DND-41 (cell line): ENCODE data around the gene ANO2.

Source experiments
- ATAC-seq: fragments of 200-7000 bp; cut with Tn5 transposase; 3 replicates; pipeline ENCODE4 v1.9.1; 2021; ENCODE audit warnings: low read depth; ENCODE audit not compliant: insufficient read depth
- DNase-seq: peaks from one replicate; pipeline ENCODE4 v3.0.0-alpha.2; 2020
- H2AFZ ChIP-seq: 2 replicates; pipeline ENCODE4 v1.6.0; 2012; ENCODE audit warnings: low read depth, low read length
- H3K27ac ChIP-seq: 2 replicates; pipeline ENCODE4 v1.5.1; 2012; ENCODE audit warnings: low read length, inconsistent platforms
- H3K27me3 ChIP-seq: fragments of 200-600 bp; sonication (generic); 2 replicates; pipeline ENCODE4 v1.6.0; 2012; ENCODE audit warnings: low read length, mild to moderate bottlenecking, inconsistent platforms; ENCODE audit not compliant: insufficient read depth, poor library complexity
- H3K36me3 ChIP-seq: 2 replicates; pipeline ENCODE4 v1.5.1; 2012; ENCODE audit warnings: low read length, inconsistent platforms; ENCODE audit not compliant: insufficient read depth
- H3K4me1 ChIP-seq: 2 replicates; pipeline ENCODE4 v1.5.1; 2012; ENCODE audit warnings: mild to moderate bottlenecking, low read length; ENCODE audit not compliant: insufficient read depth
- H3K4me2 ChIP-seq: 2 replicates; pipeline ENCODE4 v1.6.0; 2012; ENCODE audit warnings: mild to moderate bottlenecking, moderate library complexity, low read length, inconsistent platforms; ENCODE audit not compliant: insufficient read depth
- H3K4me3 ChIP-seq, 2 experiments: fragments of 200-600 bp in 1 of 2; shearing (Covaris generic) in 1 of 2; 2 replicates each; pipeline ENCODE4 v1.5.1; 2012 to 2016; ENCODE audit warnings: inconsistent platforms in 2 of 2, low read length in 2 of 2, mild to moderate bottlenecking in 2 of 2, low read depth in 1 of 2, moderate library complexity in 1 of 2
- H3K79me2 ChIP-seq: 2 replicates; pipeline ENCODE4 v1.6.0; 2012; ENCODE audit warnings: low read length, inconsistent platforms; ENCODE audit not compliant: insufficient read depth
- H3K9ac ChIP-seq: 2 replicates; pipeline ENCODE4 v1.6.0; 2012; ENCODE audit warnings: low read depth, mild to moderate bottlenecking, inconsistent platforms, low read length, moderate library complexity
- H3K9me3 ChIP-seq: 2 replicates; pipeline ENCODE4 v1.5.1; 2012; ENCODE audit warnings: low read length, moderate library complexity, mild to moderate bottlenecking, inconsistent platforms; ENCODE audit not compliant: insufficient read depth, severe bottlenecking
- H4K20me1 ChIP-seq: 2 replicates; pipeline ENCODE4 v1.6.0; 2012; ENCODE audit warnings: low read length; ENCODE audit not compliant: insufficient read depth
- EZH2 ChIP-seq: IDR thresholded peaks from 3 replicates; pipeline ENCODE4 v1.6.1; 2012; ENCODE audit warnings: borderline replicate concordance, low read depth, mild to moderate bottlenecking, moderate library complexity, low read length, inconsistent platforms; ENCODE audit not compliant: severe bottlenecking
- TF ChIP-seq, protein P1 (sequence below): IDR thresholded peaks from 2 replicates; pipeline ENCODE4 v1.5.1; 2012; ENCODE audit warnings: borderline replicate concordance, low read length, moderate library complexity, mild to moderate bottlenecking; ENCODE audit not compliant: poor library complexity, severe bottlenecking; ENCODE audit errors: extremely low read depth

ANO2 gene

DNA sequence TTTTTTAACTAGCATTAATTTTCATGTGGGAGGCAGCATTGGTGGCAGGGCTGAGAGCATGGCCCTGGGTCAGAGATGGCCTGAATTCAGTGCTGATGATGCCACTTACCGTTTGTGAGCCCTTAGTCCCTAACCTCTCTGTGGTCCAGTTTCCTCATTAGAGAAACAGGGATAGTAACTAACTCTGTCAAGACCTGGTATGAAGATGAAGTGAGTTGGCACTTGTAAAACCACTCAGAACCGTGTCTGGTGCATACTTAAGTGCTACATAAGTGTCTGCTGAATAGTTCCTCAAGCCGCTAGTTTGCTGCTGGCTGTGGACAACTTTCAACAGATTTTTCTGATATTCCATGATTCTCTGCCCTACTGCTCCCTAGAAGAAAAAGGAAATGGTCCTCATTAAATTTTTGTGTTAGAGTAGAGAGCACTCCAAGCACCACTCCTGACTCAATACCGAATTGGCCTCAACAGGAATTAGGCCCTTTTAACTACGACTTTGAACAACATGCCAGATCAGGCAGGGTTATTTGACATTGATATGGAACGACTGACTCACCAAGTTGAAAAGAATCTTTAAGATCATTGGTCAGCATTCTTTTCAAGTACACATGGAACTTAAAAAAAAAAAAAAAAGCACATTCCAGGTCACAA is 250.2 kb downstream of the ANO2 start:
- no peaks in the 10 kb centered on the region for H3K27me3 ChIP-seq
- no peaks in the 10 kb centered on the region for H3K36me3 ChIP-seq
- no peak for TF ChIP-seq EZH2
- TF ChIP-seq, protein P1, sequence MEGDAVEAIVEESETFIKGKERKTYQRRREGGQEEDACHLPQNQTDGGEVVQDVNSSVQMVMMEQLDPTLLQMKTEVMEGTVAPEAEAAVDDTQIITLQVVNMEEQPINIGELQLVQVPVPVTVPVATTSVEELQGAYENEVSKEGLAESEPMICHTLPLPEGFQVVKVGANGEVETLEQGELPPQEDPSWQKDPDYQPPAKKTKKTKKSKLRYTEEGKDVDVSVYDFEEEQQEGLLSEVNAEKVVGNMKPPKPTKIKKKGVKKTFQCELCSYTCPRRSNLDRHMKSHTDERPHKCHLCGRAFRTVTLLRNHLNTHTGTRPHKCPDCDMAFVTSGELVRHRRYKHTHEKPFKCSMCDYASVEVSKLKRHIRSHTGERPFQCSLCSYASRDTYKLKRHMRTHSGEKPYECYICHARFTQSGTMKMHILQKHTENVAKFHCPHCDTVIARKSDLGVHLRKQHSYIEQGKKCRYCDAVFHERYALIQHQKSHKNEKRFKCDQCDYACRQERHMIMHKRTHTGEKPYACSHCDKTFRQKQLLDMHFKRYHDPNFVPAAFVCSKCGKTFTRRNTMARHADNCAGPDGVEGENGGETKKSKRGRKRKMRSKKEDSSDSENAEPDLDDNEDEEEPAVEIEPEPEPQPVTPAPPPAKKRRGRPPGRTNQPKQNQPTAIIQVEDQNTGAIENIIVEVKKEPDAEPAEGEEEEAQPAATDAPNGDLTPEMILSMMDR, result no peak
- no peaks in the 10 kb centered on the region for H4K20me1 ChIP-seq
- H3K4me3 ChIP-seq, result no peak overlapping the region
- H3K9ac ChIP-seq, result no peak overlapping the region
- H3K9me3 ChIP-seq, result no peaks in the 10 kb centered on the region
- ATAC-seq (no peak), DNase-seq (no peak)
- no peak overlapping the region for H2AFZ ChIP-seq
- no peaks in the 10 kb centered on the region for H3K4me1 ChIP-seq
- H3K4me2 ChIP-seq, result no peak overlapping the region
- H3K27ac ChIP-seq, result no peak overlapping the region
- no peaks in the 10 kb centered on the region for H3K79me2 ChIP-seq

DNA sequence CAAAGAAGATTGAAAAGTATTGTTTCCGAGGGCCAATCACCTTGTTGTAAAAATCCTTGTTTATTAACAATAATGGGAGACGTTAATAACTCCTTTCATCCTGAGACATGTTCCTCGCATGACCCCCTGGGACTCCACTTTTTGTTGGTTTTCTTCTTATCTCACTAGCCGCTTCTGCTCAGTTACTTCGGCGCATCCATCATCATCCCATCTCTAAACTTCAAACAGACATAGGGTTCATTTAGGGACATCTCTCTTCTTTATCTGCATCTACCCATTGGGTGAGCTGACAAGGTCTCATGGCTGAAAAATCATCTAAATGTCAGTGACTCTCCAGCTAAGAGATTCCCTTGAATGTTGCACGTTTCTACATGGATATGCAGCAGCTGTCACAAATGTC is 252.2 kb downstream of the ANO2 start:
- TF ChIP-seq, protein P1, result no peak
- no peak for TF ChIP-seq EZH2
- no peak overlapping the region for H3K9ac ChIP-seq
- no peaks in the 10 kb centered on the region for H3K9me3 ChIP-seq
- H3K79me2 ChIP-seq, result no peaks in the 10 kb centered on the region
- H4K20me1 ChIP-seq, result no peaks in the 10 kb centered on the region
- ATAC-seq, result no peak
- H2AFZ ChIP-seq, result no peak overlapping the region
- DNase-seq, result no peak
- H3K27ac ChIP-seq, result no peak overlapping the region
- no peaks in the 10 kb centered on the region for H3K36me3 ChIP-seq
- no peak overlapping the region for H3K4me2 ChIP-seq
- no peaks in the 10 kb centered on the region for H3K4me1 ChIP-seq
- H3K27me3 ChIP-seq, result no peaks in the 10 kb centered on the region
- no peak overlapping the region for H3K4me3 ChIP-seq

DNA sequence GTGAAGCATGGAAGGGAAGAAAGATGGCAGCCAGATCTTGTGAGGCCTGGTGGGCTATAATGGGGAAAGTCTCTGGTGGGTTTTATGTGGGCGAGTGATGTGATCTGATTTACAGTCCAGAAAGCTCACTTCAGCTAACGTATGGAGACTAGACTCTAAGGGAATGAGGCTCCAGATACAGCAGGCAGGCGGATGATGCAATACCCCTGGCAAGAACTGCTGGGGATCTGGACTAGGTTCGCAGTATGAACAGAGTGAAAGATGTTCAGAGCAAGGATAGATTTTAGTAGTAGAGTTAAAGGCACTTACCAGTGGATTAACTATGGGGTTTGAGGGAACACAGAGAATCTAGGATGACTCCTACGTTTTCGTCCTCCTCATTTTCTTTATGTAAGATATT is 253.1 kb downstream of the ANO2 start:
- no peak for TF ChIP-seq EZH2
- TF ChIP-seq, protein P1, result no peak
- Histone ChIP-seq H3K4me2 (no peak overlapping the region), H3K27ac (no peak overlapping the region), H3K79me2 (no peaks in the 10 kb centered on the region), H3K9ac (no peak overlapping the region), H4K20me1 (no peaks in the 10 kb centered on the region), H3K9me3 (no peaks in the 10 kb centered on the region), H3K36me3 (no peaks in the 10 kb centered on the region), H3K27me3 (no peaks in the 10 kb centered on the region), H3K4me1 (no peaks in the 10 kb centered on the region), H3K4me3 (no peak overlapping the region), H2AFZ (no peak overlapping the region)
- ATAC-seq (no peak), DNase-seq (no peak)
